PFSK-1 (cell line): Measurements from ENCODE around the gene TNFRSF14.

Experiments used
- POLR2AphosphoS5 ChIP-seq: IDR thresholded peaks from 2 replicates; pipeline ENCODE4 v1.6.1; 2012; ENCODE audit warnings: low read depth, mild to moderate bottlenecking, control low read depth, low read length, moderate library complexity
- REST ChIP-seq, 2 experiments: IDR thresholded peaks; 2 replicates each; pipeline versions ENCODE4 v1.6.1 to v1.8.0; 2011 to 2012; ENCODE audit warnings: low read depth in 2 of 2, low read length in 2 of 2, control low read depth in 1 of 2, inconsistent platforms in 1 of 2, mild to moderate bottlenecking in 1 of 2, moderate library complexity in 1 of 2; ENCODE audit not compliant: insufficient read depth in 1 of 2
- TAF1 ChIP-seq: IDR thresholded peaks from 2 replicates; pipeline ENCODE4 v1.6.1; 2012; ENCODE audit warnings: low read length, control low read depth, borderline replicate concordance; ENCODE audit not compliant: insufficient read depth

- TF ChIP-seq TAF1 (no peak), POLR2AphosphoS5 (no peak), REST (IDR thresholded peaks at IDR 0.05; ENCODE audit: insufficient read depth in 1 of 2, low read depth in 2 of 2, low read length in 2 of 2) (no peak)
These were observed 2.1 kb upstream of the TNFRSF14 start for GRCh38 chr1:2553871-2554620.
